SJCRH30 (cell line): ENCODE measurements around the gene ACD. TPM values are rescaled to one million over a fixed set of nuclear protein-coding genes. Genes with fewer than 3 reads are reported as not detected.

Source experiments
- DNase-seq, 2 experiments: peaks; one replicate each; pipeline ENCODE4 v3.0.0-alpha.2; 2015 to 2020
- H3K27ac ChIP-seq: fragments of 250-450 bp; sonication (Bioruptor Pico); 2 replicates; pipeline ENCODE4 v1.5.1; 2020; ENCODE audit warnings: mild to moderate bottlenecking, moderate library complexity
- H3K27me3 ChIP-seq: fragments of 250-450 bp; sonication (Bioruptor Pico); 2 replicates; pipeline ENCODE4 v1.5.1; 2020; ENCODE audit warnings: mild to moderate bottlenecking, moderate library complexity
- H3K36me3 ChIP-seq: fragments of 250-450 bp; sonication (Bioruptor Pico); 2 replicates; pipeline ENCODE4 v1.5.1; 2020; ENCODE audit warnings: mild to moderate bottlenecking, moderate library complexity
- H3K4me1 ChIP-seq: fragments of 250-450 bp; sonication (Bioruptor Pico); 2 replicates; pipeline ENCODE4 v1.5.1; 2020; ENCODE audit warnings: mild to moderate bottlenecking, moderate library complexity
- H3K4me3 ChIP-seq: fragments of 250-450 bp; sonication (Bioruptor Pico); 2 replicates; pipeline ENCODE4 v1.5.1; 2020; ENCODE audit warnings: mild to moderate bottlenecking, moderate library complexity
- H3K9me3 ChIP-seq: fragments of 250-450 bp; sonication (Bioruptor Pico); replicated peaks from 2 replicates; pipeline ENCODE4 v1.5.1; 2020; ENCODE audit warnings: mild to moderate bottlenecking, moderate library complexity
- total RNA-seq: library from RNA; depleted of rRNA; stranded (reverse); fragments of >200 nt; shearing (Covaris generic); gene quantifications from 2 replicates; pipeline ENCODE4 v1.2.3, GENCODE V29; 2014

The ACD gene
- total RNA-seq, 1 experiment from 2014 or later, result 15.5 TPM

DNA sequence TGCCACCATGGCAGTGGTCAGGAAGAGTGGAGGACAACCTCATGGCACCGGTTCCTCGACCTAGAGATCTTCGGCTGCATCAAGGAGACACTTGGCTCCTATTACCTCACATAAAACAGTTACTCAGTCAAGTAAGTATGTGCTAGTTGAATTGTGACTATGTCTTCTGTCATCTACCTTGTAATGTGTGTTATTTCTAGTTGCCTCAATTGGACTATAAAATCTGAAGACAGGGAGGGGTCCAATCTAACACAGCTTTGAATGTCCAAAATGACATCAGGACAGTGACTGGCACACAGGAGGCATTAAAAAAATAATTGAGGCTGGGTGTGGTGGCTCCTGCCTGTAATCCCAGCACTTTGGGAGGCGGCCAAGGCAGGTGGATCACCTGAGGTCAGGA is 23.7 kb upstream of the ACD start:
- Histone ChIP-seq H3K4me1 (no peaks in the 10 kb centered on the region), H3K27me3 (no peaks in the 10 kb centered on the region), H3K4me3 (no peak overlapping the region), H3K36me3 (no peaks in the 10 kb centered on the region), H3K9me3 (no peaks in the 10 kb centered on the region), H3K27ac (no peak overlapping the region)
- DNase-seq, result no peak

- no peaks in the 10 kb centered on the region for H3K27me3 ChIP-seq
- H3K27ac ChIP-seq, result no peak overlapping the region
- DNase-seq, result no peak
- no peaks in the 10 kb centered on the region for H3K4me1 ChIP-seq
- no peak overlapping the region for H3K4me3 ChIP-seq
- no peaks in the 10 kb centered on the region for H3K36me3 ChIP-seq
- no peaks in the 10 kb centered on the region for H3K9me3 ChIP-seq
Measured at GRCh38 chr16:67679935-67680897, 20.2 kb upstream of the ACD start.

DNA sequence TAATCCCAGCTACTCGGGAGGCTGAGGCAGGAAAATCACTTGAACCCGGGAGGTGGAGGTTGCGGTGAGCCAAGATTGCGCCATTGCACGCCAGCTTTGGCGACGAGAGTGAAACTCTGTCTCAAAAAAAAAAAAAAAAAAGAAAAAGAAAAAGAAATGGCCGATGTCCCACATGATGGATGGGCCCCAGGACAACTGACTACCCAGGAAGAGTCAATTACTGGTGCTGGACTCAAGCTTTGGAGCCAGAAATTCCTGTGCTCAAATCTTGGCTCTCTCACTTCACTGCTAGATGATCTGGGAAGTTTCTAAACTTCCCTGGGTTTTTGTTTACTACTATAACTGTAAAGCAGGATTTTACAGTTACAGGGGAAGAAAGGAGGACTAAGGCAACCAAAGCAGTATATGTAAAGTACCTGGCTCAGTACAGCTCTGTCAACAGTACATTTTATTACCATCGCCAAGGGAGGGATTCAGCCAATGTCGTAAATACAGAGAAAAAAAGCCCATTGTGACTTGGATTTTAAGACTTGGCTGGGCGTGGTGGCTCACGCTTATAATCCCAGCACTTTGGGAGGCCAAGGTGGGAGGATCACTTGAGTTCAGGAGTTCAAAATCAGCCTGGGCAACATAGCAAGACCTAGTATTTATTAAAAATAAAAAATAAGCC is 18.4 kb upstream of the ACD start:
- no peak overlapping the region for H3K4me3 ChIP-seq
- no peaks in the 10 kb centered on the region for H3K9me3 ChIP-seq
- H3K27ac ChIP-seq, result no peak overlapping the region
- no peak for DNase-seq
- no peaks in the 10 kb centered on the region for H3K36me3 ChIP-seq
- no peaks in the 10 kb centered on the region for H3K4me1 ChIP-seq
- no peaks in the 10 kb centered on the region for H3K27me3 ChIP-seq

DNA sequence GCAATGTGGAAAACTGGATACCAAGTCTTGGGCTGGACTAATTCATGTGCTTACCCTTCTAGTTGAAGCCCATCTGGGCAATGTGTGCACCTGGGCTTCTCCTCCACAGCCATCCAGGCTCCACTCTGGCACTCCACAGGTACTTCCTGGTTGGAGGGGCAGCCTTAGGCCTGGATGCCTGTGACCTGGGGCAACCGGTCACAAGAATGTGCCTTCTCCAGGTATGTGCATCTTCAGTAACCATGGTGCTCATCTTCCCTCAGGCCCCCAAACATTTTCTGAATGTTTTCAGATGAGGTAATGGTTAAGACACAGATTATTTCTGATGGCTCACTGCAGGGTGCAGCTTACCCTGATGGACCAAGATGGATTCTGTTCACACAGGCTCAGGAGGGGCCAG is 17.7 kb upstream of the ACD start:
- H3K27ac ChIP-seq, result no peak overlapping the region
- no peaks in the 10 kb centered on the region for H3K9me3 ChIP-seq
- H3K4me1 ChIP-seq, result no peaks in the 10 kb centered on the region
- H3K4me3 ChIP-seq, result no peak overlapping the region
- no peaks in the 10 kb centered on the region for H3K36me3 ChIP-seq
- no peaks in the 10 kb centered on the region for H3K27me3 ChIP-seq
- no peak for DNase-seq

- no peaks in the 10 kb centered on the region for H3K36me3 ChIP-seq
- no peaks in the 10 kb centered on the region for H3K27me3 ChIP-seq
- H3K4me3 ChIP-seq, result no peak overlapping the region
- H3K9me3 ChIP-seq, result no peaks in the 10 kb centered on the region
- no peak overlapping the region for H3K27ac ChIP-seq
- H3K4me1 ChIP-seq, result no peaks in the 10 kb centered on the region
- no peak for DNase-seq
Measured at GRCh38 chr16:67676939-67677338, 16.9 kb upstream of the ACD start.

DNA sequence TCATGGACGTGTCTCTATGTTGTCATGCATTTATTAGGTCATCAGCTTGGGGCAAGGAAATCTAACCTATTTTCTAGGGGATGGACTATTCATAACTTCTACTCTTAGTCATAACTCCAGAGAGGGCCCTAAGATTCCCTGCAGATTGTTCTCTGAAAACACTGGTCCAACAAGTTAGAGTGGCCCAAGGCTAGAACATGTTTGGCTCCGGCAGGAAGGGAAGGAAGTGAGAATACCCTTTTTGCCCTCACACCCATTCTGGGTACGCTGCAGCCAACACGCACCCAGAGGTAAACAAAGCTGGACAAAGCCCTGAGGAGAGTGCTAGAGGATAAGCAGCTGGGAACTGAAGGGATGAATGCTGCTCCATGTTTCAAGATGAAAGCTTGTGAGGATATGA is 16.5 kb upstream of the ACD start:
- no peak overlapping the region for H3K4me3 ChIP-seq
- no peaks in the 10 kb centered on the region for H3K36me3 ChIP-seq

DNA sequence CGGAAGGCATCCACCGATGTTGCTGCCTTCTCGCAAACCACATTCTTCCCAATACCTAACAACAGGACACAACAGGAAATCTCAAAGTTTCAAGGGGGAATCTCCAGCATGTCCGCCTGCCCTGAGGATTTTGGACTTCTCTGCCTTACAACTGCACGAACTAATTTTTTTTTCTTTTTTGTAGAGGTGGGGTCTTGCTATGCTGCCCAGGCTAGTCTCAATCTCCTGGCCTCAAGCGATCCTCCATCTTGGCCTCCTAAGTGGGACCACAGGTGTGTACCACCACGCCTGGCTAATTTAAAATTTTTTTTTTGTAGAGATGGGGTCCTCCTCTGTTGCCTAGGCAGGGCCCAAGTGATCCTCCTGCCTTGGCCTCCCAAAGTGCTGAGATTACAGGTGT is 15.9 kb upstream of the ACD start:
- H3K4me3 ChIP-seq, result no peak overlapping the region
- no peaks in the 10 kb centered on the region for H3K9me3 ChIP-seq
- no peaks in the 10 kb centered on the region for H3K27me3 ChIP-seq
- DNase-seq, result no peak
- no peaks in the 10 kb centered on the region for H3K36me3 ChIP-seq
- H3K4me1 ChIP-seq, result no peaks in the 10 kb centered on the region
- no peak overlapping the region for H3K27ac ChIP-seq

More for the DNA sequence above, 16.5 kb upstream of the ACD start:
- H3K27me3 ChIP-seq, result no peaks in the 10 kb centered on the region
- H3K9me3 ChIP-seq, result no peaks in the 10 kb centered on the region
- no peak overlapping the region for H3K27ac ChIP-seq
- DNase-seq, result no peak
- H3K4me1 ChIP-seq, result no peaks in the 10 kb centered on the region

GRCh38 chr16:67675579-67675935 is 15.5 kb upstream of the ACD start:
- Histone ChIP-seq H3K4me3 (no peak overlapping the region), H3K36me3 (no peaks in the 10 kb centered on the region), H3K27ac (no peak overlapping the region), H3K4me1 (no peaks in the 10 kb centered on the region), H3K9me3 (no peaks in the 10 kb centered on the region), H3K27me3 (no peaks in the 10 kb centered on the region)
- DNase-seq, result no peak

DNA sequence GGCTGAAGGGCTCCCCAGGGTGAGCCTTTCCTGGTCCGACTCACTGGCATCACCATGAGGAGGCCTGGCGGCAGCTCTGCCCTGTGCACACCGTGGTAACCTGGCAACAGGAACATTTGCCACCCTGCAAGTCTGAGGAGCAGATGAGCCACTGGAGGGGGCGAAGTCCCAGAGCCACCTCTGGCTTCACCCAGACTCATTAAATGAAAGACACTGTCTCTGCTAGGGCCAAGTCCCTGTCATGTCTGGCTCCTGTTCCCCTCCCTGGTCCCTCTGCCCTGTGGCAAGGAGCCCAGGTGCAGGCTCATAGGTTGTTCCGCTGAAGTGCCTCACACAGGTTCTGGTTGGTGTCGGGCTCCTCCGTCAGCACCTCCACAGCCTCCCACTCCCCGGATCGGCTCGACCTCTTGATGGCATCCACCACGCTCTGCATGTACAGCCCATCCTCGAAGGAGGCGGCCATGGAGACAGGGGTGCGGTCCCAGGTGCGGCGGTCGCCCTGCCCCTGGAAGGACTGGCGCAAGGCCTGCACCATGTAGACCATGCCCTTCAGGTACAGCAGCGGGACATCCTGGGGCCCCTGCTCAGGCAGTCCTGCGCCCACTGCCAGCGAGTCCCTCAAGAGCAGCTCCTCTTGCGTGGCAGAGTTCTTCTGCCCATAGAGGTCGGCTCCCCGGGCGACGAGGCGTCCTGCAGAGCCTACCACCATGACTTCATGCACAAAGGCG is 15.0 kb upstream of the ACD start:
- no peak overlapping the region for H3K27ac ChIP-seq

DNA sequence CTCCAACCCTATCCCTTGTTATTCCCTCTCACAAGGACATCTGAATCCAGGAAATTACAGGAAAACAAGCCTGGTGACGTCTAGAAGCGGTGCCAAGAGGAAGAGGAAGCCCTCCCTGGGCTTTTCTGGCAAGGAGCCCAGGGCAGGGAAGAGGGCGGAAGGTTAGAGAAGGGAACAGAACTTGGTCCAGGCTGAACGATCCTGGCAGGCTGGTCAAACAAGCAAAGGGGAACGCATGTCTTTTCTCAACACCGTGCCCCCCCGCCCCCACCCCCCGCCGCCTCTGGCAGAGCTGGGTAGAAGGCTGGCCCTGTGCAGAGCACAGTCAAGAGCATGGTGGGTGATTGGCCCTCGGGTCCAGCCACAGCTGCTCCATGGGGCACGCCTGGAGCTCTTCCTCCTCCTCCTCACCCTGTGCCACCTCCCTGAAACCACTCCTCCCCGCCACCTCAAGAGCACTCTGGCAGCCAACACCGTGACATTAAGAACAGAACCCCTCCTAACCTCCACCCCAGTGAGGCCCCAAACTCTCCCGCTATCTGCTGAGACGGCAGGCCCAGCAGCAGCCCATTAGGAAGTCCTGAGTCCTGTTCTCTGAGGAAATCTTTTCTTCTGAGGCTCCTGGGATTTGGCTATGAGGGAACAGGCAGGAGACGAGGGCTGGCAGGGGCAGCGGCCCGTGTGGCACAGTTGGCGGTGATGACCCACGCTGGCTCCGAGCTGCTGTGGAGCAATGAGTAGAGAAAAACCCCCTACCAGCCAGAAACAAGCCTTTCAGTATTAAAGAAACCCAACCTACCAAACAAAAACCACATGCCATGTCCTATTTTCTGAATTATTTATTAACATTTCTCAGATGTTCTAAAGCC is 13.9 kb upstream of the ACD start:
- H3K4me3 ChIP-seq, result no peak overlapping the region
- no peaks in the 10 kb centered on the region for H3K36me3 ChIP-seq
- no peak overlapping the region for H3K27ac ChIP-seq
- H3K4me1 ChIP-seq, result no peaks in the 10 kb centered on the region
- no peaks in the 10 kb centered on the region for H3K27me3 ChIP-seq
- DNase-seq, result no peak
- no peaks in the 10 kb centered on the region for H3K9me3 ChIP-seq

More for the DNA sequence above, 15.0 kb upstream of the ACD start:
- H3K4me3 ChIP-seq, result no peak overlapping the region
- H3K9me3 ChIP-seq, result no peaks in the 10 kb centered on the region
- no peaks in the 10 kb centered on the region for H3K36me3 ChIP-seq
- DNase-seq, result no peak
- H3K27me3 ChIP-seq, result no peaks in the 10 kb centered on the region
- H3K4me1 ChIP-seq, result no peaks in the 10 kb centered on the region

DNA sequence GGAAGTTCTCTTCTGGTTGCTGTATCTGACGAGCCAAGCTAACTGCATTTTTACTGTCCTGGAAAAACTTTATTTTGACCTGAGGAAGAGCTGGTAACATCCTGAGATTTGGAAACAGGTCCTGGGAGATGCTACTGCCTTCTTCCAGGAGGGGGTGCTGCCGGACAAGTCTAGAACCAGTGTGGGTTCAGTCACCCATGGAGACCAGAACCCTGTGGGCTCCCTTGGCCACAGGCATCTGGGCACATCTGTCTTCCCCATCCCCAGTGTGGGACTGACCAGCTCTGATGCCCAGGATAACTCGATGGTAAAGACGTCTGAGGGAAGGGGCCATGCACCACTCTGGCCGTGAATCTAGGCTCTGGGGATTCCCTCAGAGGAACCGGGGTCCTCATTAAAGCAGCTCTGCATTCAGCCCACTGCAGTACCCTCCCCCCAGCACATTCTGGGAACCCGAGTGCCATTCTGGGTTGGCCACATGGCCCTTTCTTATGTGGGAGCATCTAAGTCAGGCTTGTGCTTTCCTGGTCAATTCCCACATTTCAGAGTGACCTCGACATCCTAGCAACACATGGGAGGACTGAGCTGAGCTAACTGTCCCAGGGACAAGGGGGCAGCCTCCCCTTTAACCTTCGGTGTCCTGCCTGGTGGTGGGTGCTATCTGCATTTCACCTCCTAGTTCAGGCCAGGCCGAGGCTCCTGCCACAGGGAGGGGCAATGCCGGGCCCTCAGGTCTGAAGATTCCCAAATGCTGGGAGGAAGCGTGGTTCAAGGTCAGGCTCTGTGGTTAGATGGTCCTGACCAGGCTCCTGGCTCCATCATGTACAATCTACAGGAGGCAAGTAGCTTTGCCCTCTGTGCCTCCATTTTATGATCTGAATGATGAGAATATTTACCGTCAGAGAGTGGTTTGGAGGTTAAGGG is 12.9 kb upstream of the ACD start:
- no peaks in the 10 kb centered on the region for H3K4me1 ChIP-seq
- H3K4me3 ChIP-seq, result no peak overlapping the region
- no peaks in the 10 kb centered on the region for H3K27me3 ChIP-seq
- H3K36me3 ChIP-seq, result no peaks in the 10 kb centered on the region
- no peak overlapping the region for H3K27ac ChIP-seq
- no peaks in the 10 kb centered on the region for H3K9me3 ChIP-seq
- peak; percentile 54 to 70 for DNase-seq

DNA sequence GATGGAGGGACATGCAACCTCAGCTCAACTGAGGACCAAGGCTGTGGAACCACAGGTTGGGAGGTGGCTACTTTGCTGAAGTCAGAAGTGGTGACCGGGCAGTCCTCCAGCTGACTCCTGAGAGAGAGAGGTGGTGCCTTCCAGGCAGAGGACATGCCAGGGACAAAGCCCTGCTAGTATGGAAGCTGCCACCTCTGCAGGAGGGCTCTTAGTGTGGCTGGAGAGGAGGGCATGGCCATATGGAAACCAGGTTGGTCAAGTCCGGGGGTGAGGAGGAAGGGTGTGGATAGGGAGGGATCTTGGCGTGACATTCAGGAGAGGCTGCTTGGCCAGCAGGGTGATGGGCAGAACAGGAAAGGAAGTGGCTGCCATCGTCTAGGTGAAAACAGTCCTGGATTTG is 12.2 kb upstream of the ACD start:
- H3K27ac ChIP-seq, result no peak overlapping the region
- H3K4me3 ChIP-seq, result no peak overlapping the region
- no peaks in the 10 kb centered on the region for H3K27me3 ChIP-seq
- no peak for DNase-seq
- no peaks in the 10 kb centered on the region for H3K36me3 ChIP-seq
- H3K4me1 ChIP-seq, result no peaks in the 10 kb centered on the region
- no peaks in the 10 kb centered on the region for H3K9me3 ChIP-seq

- Histone ChIP-seq H3K4me1 (no peaks in the 10 kb centered on the region), H3K36me3 (no peaks in the 10 kb centered on the region), H3K4me3 (no peak overlapping the region), H3K27me3 (no peaks in the 10 kb centered on the region), H3K27ac (no peak overlapping the region), H3K9me3 (no peaks in the 10 kb centered on the region)
- no peak for DNase-seq
Measured at GRCh38 chr16:67669499-67670101, 9.5 kb upstream of the ACD start.
